ENCODE measurements around the gene BLMH. TPM values are rescaled to one million over a fixed set of nuclear protein-coding genes. Genes with fewer than 3 reads are reported as not detected.

The BLMH gene
- total and polyA plus RNA-seq, 9 donors, result 12.9 to 32.0 (median 23.1) TPM

GRCh38 chr17:30290077-30290476, 1.7 kb downstream of the BLMH start:
- Histone ChIP-seq H3K4me3 (no peak overlapping the region), H3K36me3 (no peaks in the 10 kb centered on the region), H3K27ac (no peak overlapping the region), H3K4me1 (ENCODE audit: insufficient read depth) (no peaks in the 10 kb centered on the region), H3K27me3 (no peaks in the 10 kb centered on the region), H3K9me3 (no peaks in the 10 kb centered on the region)
- TF ChIP-seq EP300 (IDR thresholded peaks at IDR 0.05) (no peak), POLR2A (IDR thresholded peaks at IDR 0.05) (no peak)
- TF ChIP-seq, protein P1, sequence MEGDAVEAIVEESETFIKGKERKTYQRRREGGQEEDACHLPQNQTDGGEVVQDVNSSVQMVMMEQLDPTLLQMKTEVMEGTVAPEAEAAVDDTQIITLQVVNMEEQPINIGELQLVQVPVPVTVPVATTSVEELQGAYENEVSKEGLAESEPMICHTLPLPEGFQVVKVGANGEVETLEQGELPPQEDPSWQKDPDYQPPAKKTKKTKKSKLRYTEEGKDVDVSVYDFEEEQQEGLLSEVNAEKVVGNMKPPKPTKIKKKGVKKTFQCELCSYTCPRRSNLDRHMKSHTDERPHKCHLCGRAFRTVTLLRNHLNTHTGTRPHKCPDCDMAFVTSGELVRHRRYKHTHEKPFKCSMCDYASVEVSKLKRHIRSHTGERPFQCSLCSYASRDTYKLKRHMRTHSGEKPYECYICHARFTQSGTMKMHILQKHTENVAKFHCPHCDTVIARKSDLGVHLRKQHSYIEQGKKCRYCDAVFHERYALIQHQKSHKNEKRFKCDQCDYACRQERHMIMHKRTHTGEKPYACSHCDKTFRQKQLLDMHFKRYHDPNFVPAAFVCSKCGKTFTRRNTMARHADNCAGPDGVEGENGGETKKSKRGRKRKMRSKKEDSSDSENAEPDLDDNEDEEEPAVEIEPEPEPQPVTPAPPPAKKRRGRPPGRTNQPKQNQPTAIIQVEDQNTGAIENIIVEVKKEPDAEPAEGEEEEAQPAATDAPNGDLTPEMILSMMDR (IDR thresholded peaks at IDR 0.05), result no peak
- intact Hi-C loops (cut with DNase I), result no loop called here
- 79 to 83% (median 83%) methylated on average over 2 of the region's 2 CpGs for WGBS, 3 donors
- no peak for DNase-seq

DNA sequence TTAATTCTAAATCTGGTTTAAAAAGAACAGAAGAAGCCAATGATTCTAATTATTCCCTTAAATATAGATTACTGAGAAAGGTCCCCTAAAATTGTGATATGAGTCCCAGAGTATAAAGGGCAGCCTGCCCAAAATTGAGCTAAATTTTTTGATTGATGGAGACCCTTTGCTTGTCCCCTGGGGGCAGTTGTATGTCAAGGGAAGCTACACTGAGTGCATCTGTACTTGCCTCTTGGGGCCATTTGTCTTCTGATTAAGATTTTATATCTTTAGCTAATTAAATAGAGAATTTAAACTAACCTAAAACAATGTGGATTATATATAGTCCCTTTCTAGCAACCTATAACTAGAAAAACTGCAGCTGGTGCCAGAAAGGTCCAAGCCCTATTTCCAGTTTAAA, 12.6 kb downstream of the BLMH start:
- Histone ChIP-seq H3K4me3 (no peak overlapping the region), H3K27ac (no peak overlapping the region), H3K9me3 (no peaks in the 10 kb centered on the region), H3K4me1 (ENCODE audit: insufficient read depth) (no peaks in the 10 kb centered on the region), H3K27me3 (no peaks in the 10 kb centered on the region), H3K36me3 (no peaks in the 10 kb centered on the region)
- DNase-seq, result no peak
- intact Hi-C loops (cut with DNase I), result no loop called here
- TF ChIP-seq, protein P1 (IDR thresholded peaks at IDR 0.05), result no peak
- no peak for TF ChIP-seq EP300 (IDR thresholded peaks at IDR 0.05)
- no peak for TF ChIP-seq POLR2A (IDR thresholded peaks at IDR 0.05)

- no peak for DNase-seq
- H3K36me3 ChIP-seq, result no peaks in the 10 kb centered on the region
- TF ChIP-seq, protein P1 (IDR thresholded peaks at IDR 0.05), result no peak
- TF ChIP-seq EP300 (IDR thresholded peaks at IDR 0.05) (no peak), POLR2A (IDR thresholded peaks at IDR 0.05) (no peak)
Measured at GRCh38 chr17:30278032-30278431, 13.7 kb downstream of the BLMH start.

GRCh38 chr17:30275911-30276310, 15.8 kb downstream of the BLMH start:
- Histone ChIP-seq H3K9me3 (no peaks in the 10 kb centered on the region), H3K4me3 (no peak overlapping the region), H3K27me3 (no peaks in the 10 kb centered on the region), H3K36me3 (no peaks in the 10 kb centered on the region), H3K27ac (no peak overlapping the region), H3K4me1 (ENCODE audit: insufficient read depth) (no peaks in the 10 kb centered on the region)
- WGBS, 3 donors, result 78 to 86% (median 82%) methylated on average over 2 of the region's 2 CpGs
- intact Hi-C loops (cut with DNase I), result no loop called here
- TF ChIP-seq EP300 (IDR thresholded peaks at IDR 0.05) (no peak), POLR2A (IDR thresholded peaks at IDR 0.05) (no peak)
- TF ChIP-seq, protein P1 (IDR thresholded peaks at IDR 0.05), result no peak
- no peak for DNase-seq

More at GRCh38 chr17:30278032-30278431, 13.7 kb downstream of the BLMH start:
- no peaks in the 10 kb centered on the region for H3K27me3 ChIP-seq
- no peak overlapping the region for H3K4me3 ChIP-seq
- H3K27ac ChIP-seq, result no peak overlapping the region
- H3K9me3 ChIP-seq, result no peaks in the 10 kb centered on the region
- no peaks in the 10 kb centered on the region for H3K4me1 ChIP-seq (ENCODE audit: insufficient read depth)
- intact Hi-C loops (cut with DNase I), result no loop called here

GRCh38 chr17:30274887-30275286, 16.9 kb downstream of the BLMH start:
- intact Hi-C loops (cut with DNase I), result no loop called here
- Histone ChIP-seq H3K4me1 (ENCODE audit: insufficient read depth) (no peaks in the 10 kb centered on the region), H3K27me3 (no peaks in the 10 kb centered on the region), H3K4me3 (no peak overlapping the region), H3K9me3 (no peaks in the 10 kb centered on the region), H3K36me3 (no peaks in the 10 kb centered on the region), H3K27ac (no peak overlapping the region)
- WGBS, 3 donors, result 93 to 95% (median 94%) methylated on average over 3 of the region's 3 CpGs
- TF ChIP-seq EP300 (IDR thresholded peaks at IDR 0.05) (no peak), POLR2A (IDR thresholded peaks at IDR 0.05) (no peak)
- TF ChIP-seq, protein P1 (IDR thresholded peaks at IDR 0.05), result no peak
- no peak for DNase-seq

Measured in ovary (tissue), 9 donors.